GM12878 (cell line): ENCODE data around the gene PRMT7. TPM values are rescaled to one million over a fixed set of nuclear protein-coding genes. Genes with fewer than 3 reads are reported as not detected.

Experiments
- CREB1 ChIP-seq: IDR thresholded peaks from 2 replicates; pipeline ENCODE4 v1.6.1; 2012; ENCODE audit warnings: low read depth, mild to moderate bottlenecking, inconsistent platforms
- EED ChIP-seq: sonication (generic); IDR thresholded peaks from 2 replicates; pipeline ENCODE4 v1.6.1; 2016; ENCODE audit warnings: antibody characterized with exemption, low read depth
- HDAC2 ChIP-seq: fragments of 200-600 bp; sonication (generic); IDR thresholded peaks from 2 replicates; pipeline ENCODE4 v1.6.1; 2017
- KAT2A ChIP-seq: conservative IDR thresholded peaks from 2 replicates; pipeline ENCODE4 v1.6.1; 2011; ENCODE audit warnings: low read depth, low read length; ENCODE audit not compliant: control insufficient read depth
- NKRF ChIP-seq: fragments of 450-650 bp; conservative IDR thresholded peaks from 2 replicates; pipeline ENCODE4 v1.6.1; 2017; ENCODE audit warnings: mild to moderate bottlenecking, moderate library complexity
- POLR2AphosphoS5 ChIP-seq: IDR thresholded peaks from 2 replicates; pipeline ENCODE4 v1.6.1; 2011; ENCODE audit warnings: mild to moderate bottlenecking, low read length, inconsistent platforms
- RAD51 ChIP-seq: fragments of 450-650 bp; IDR thresholded peaks from 2 replicates; pipeline ENCODE4 v1.6.1; 2016; ENCODE audit warnings: moderate library complexity, mild to moderate bottlenecking, inconsistent platforms
- SPI1 ChIP-seq: IDR thresholded peaks from 2 replicates; pipeline ENCODE4 v1.6.1; 2011; ENCODE audit warnings: low read depth, mild to moderate bottlenecking, low read length, moderate library complexity, borderline replicate concordance; ENCODE audit not compliant: insufficient read depth
- SRF ChIP-seq, 2 experiments: IDR thresholded peaks; 2 replicates each; pipeline ENCODE4 v1.6.1; 2011; ENCODE audit warnings: low read depth in 2 of 2, low read length in 2 of 2, mild to moderate bottlenecking in 1 of 2, moderate library complexity in 1 of 2
- SUZ12 ChIP-seq: fragments of 200-600 bp; sonication (generic); IDR thresholded peaks from one replicate; pipeline ENCODE4 v1.6.1; 2018; ENCODE audit warnings: antibody characterized with exemption, mild to moderate bottlenecking; ENCODE audit not compliant: unreplicated experiment
- YY1 ChIP-seq: IDR thresholded peaks from 2 replicates; pipeline ENCODE4 v1.6.1; 2011; ENCODE audit warnings: low read depth, mild to moderate bottlenecking, low read length
- ZNF622 ChIP-seq: fragments of 450-650 bp; IDR thresholded peaks from 2 replicates; pipeline ENCODE4 v1.6.1; 2017; ENCODE audit warnings: mild to moderate bottlenecking, inconsistent platforms
- polyA plus RNA-seq, 11 experiments: library from polyadenylated mRNA; depleted of rRNA in 4 of 11; unstranded in 6 of 11; stranded (reverse) in 5 of 11; fragments of >200 nt; fragmentation: Nextera tagmentation in 4 of 11; fragmentation: Illumina TruSeq in 1 of 11; extraction: Ambion mirVana in 4 of 11; extraction: Trizol in 1 of 11; gene quantifications; 1 replicate in 1 of 11; 2 replicates in 10 of 11; pipeline versions ENCODE4 v1.2.1 to v1.2.3, GENCODE V29; 2011 to 2016; ENCODE audit warnings: inconsistent platforms in 2 of 11, missing spikeins in 2 of 11, low read depth in 1 of 11
- total RNA-seq, 4 experiments: library from RNA; depleted of rRNA in 3 of 4; stranded (reverse); fragments of >200 nt in 3 of 4; fragmentation: Illumina TruSeq in 1 of 4; extraction: Trizol in 1 of 4; gene quantifications; 2 replicates each; pipeline versions ENCODE4 v1.2.1 to v1.2.3, GENCODE V29; 2013 to 2021
- TF ChIP-seq, protein P1 (sequence below): fragments of 450-650 bp; formaldehyde crosslinking; IDR thresholded peaks from 2 replicates; pipeline ENCODE4 v1.4.0; 2022; ENCODE audit warnings: mild to moderate bottlenecking, moderate library complexity
- TF ChIP-seq, protein P2 (sequence below): fragments of 450-650 bp; IDR thresholded peaks from 2 replicates; pipeline ENCODE4 v1.6.1; 2016; ENCODE audit warnings: mild to moderate bottlenecking, moderate library complexity, borderline replicate concordance
- TF ChIP-seq, protein P3 (sequence below): fragments of 450-650 bp; IDR thresholded peaks from 2 replicates; pipeline ENCODE4 v1.6.1; 2018; ENCODE audit warnings: mild to moderate bottlenecking, low read depth, moderate library complexity; ENCODE audit not compliant: partially characterized antibody
- TF ChIP-seq, protein P4 (sequence below): IDR thresholded peaks from 2 replicates; pipeline ENCODE4 v1.6.1; 2012; ENCODE audit warnings: low read depth, low read length, improper control_type of control experiment

The PRMT7 gene
- total and polyA plus RNA-seq, 10 of the 15 experiments (the other 5 are each of a cell fraction or from before 2014, with no cell fraction given) = 5.1 to 56.1 (median 42.0) TPM

DNA sequence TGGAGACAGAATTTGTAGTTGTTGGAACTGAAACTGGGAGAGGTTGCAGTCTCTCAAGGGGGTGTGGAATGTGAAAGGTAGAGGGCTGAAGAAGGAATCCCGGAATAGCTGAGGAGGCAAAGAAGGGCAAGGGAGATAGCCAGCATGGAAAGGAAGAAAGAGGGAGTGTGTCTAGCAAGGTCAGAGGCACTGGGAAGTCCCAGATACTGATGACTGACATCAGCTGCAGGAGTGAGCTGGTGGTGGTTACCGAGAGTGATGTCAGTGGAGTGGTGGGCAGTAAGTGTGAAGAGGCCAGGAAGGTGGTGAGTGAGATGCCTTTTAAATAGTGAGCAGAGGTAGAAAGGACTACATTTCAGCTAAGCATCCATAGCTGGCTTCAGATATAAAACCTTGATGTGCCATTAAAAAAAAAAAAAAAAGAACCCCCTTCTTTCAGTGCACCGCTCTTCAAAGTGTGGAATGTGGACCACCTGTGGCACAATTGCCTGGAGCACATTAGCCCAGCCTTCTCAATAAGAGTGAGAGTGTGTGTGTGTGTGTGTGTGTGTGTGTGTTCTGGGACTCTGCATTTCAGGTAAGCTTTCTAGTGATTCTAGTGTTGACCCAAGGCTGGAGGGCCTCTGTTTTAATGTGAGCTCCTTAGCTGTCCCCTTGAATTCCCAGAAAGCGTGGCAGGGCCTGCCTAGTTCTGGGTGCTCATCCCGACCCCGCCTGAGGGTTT is 8.5 kb downstream of the PRMT7 start (continued):
- TF ChIP-seq, protein P1, sequence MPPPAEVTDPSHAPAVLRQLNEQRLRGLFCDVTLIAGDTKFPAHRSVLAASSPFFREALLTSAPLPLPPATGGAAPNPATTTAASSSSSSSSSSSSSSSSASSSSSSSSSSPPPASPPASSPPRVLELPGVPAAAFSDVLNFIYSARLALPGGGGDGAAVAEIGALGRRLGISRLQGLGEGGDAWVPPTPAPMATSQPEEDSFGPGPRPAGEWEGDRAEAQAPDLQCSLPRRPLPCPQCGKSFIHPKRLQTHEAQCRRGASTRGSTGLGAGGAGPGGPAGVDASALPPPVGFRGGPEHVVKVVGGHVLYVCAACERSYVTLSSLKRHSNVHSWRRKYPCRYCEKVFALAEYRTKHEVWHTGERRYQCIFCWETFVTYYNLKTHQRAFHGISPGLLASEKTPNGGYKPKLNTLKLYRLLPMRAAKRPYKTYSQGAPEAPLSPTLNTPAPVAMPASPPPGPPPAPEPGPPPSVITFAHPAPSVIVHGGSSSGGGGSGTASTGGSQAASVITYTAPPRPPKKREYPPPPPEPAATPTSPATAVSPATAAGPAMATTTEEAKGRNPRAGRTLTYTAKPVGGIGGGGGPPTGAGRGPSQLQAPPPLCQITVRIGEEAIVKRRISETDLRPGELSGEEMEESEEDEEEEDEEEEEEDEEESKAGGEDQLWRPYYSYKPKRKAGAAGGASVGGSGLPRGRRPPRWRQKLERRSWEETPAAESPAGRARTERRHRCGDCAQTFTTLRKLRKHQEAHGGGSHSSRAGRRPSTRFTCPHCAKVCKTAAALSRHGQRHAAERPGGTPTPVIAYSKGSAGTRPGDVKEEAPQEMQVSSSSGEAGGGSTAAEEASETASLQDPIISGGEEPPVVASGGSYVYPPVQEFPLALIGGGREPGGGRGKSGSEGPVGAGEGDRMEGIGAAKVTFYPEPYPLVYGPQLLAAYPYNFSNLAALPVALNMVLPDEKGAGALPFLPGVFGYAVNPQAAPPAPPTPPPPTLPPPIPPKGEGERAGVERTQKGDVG (CRISPR knock-in tag) = no peak
- TF ChIP-seq NKRF (no peak), CREB1 (peak; percentile 76), ZNF622 (no peak), SRF (IDR thresholded peaks at IDR 0.05; ENCODE audit: low read depth in 2 of 2, low read length in 2 of 2) (no peak), YY1 (no peak), EED (peak; percentile 44; the same call in 1 of the 2 replicates), HDAC2 (no peak), RAD51 (no peak), SPI1 (no peak), POLR2AphosphoS5 (no peak), SUZ12 (no peak), KAT2A (no peak)
- TF ChIP-seq, protein P2, sequence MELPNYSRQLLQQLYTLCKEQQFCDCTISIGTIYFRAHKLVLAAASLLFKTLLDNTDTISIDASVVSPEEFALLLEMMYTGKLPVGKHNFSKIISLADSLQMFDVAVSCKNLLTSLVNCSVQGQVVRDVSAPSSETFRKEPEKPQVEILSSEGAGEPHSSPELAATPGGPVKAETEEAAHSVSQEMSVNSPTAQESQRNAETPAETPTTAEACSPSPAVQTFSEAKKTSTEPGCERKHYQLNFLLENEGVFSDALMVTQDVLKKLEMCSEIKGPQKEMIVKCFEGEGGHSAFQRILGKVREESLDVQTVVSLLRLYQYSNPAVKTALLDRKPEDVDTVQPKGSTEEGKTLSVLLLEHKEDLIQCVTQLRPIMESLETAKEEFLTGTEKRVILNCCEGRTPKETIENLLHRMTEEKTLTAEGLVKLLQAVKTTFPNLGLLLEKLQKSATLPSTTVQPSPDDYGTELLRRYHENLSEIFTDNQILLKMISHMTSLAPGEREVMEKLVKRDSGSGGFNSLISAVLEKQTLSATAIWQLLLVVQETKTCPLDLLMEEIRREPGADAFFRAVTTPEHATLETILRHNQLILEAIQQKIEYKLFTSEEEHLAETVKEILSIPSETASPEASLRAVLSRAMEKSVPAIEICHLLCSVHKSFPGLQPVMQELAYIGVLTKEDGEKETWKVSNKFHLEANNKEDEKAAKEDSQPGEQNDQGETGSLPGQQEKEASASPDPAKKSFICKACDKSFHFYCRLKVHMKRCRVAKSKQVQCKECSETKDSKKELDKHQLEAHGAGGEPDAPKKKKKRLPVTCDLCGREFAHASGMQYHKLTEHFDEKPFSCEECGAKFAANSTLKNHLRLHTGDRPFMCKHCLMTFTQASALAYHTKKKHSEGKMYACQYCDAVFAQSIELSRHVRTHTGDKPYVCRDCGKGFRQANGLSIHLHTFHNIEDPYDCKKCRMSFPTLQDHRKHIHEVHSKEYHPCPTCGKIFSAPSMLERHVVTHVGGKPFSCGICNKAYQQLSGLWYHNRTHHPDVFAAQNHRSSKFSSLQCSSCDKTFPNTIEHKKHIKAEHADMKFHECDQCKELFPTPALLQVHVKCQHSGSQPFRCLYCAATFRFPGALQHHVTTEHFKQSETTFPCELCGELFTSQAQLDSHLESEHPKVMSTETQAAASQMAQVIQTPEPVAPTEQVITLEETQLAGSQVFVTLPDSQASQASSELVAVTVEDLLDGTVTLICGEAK = no peak
- TF ChIP-seq, protein P3, sequence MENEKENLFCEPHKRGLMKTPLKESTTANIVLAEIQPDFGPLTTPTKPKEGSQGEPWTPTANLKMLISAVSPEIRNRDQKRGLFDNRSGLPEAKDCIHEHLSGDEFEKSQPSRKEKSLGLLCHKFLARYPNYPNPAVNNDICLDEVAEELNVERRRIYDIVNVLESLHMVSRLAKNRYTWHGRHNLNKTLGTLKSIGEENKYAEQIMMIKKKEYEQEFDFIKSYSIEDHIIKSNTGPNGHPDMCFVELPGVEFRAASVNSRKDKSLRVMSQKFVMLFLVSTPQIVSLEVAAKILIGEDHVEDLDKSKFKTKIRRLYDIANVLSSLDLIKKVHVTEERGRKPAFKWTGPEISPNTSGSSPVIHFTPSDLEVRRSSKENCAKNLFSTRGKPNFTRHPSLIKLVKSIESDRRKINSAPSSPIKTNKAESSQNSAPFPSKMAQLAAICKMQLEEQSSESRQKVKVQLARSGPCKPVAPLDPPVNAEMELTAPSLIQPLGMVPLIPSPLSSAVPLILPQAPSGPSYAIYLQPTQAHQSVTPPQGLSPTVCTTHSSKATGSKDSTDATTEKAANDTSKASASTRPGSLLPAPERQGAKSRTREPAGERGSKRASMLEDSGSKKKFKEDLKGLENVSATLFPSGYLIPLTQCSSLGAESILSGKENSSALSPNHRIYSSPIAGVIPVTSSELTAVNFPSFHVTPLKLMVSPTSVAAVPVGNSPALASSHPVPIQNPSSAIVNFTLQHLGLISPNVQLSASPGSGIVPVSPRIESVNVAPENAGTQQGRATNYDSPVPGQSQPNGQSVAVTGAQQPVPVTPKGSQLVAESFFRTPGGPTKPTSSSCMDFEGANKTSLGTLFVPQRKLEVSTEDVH = no peak
- TF ChIP-seq, protein P4, sequence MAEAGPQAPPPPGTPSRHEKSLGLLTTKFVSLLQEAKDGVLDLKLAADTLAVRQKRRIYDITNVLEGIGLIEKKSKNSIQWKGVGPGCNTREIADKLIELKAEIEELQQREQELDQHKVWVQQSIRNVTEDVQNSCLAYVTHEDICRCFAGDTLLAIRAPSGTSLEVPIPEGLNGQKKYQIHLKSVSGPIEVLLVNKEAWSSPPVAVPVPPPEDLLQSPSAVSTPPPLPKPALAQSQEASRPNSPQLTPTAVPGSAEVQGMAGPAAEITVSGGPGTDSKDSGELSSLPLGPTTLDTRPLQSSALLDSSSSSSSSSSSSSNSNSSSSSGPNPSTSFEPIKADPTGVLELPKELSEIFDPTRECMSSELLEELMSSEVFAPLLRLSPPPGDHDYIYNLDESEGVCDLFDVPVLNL = no peak
